GM12864 (cell line): ENCODE data around the gene SGSH.
A peak's percentile ranks its signal among the peaks of the same experiment; 100 is the strongest.

Experiments used
- DNase-seq: peaks from one replicate; pipeline ENCODE4 v3.0.0-alpha.2; 2011; ENCODE audit warnings: low read depth
- H3K4me3 ChIP-seq: 2 replicates; pipeline ENCODE4 v1.5.1; 2011; ENCODE audit warnings: mild to moderate bottlenecking, low read depth, low read length, control low read depth
- CTCF ChIP-seq: IDR thresholded peaks from 2 replicates; pipeline ENCODE4 v1.5.1; 2011; ENCODE audit warnings: low read depth, mild to moderate bottlenecking, moderate library complexity, low read length, control low read depth, inconsistent platforms; ENCODE audit errors: missing control alignments

Gene SGSH

GRCh38 chr17:80220054-80220735 is at the start of gene SGSH, which contains the start of gene SLC26A11:
Gene SGSH, minus strand, starts transcription at chr17:80220333. Its CDS starts 20 bp downstream, at chr17:80220313.
Gene SLC26A11, plus strand, starts transcription at chr17:80220427. Its CDS starts 1,134 bp downstream, at chr17:80221561.
- DNase-seq: no peak
- TF ChIP-seq CTCF: no peak
- peak within 1 kb of the TSS; percentile 98 for H3K4me3 ChIP-seq

GRCh38 chr17:80269405-80269807 is 49.3 kb upstream of the SGSH start:
- TF ChIP-seq CTCF: no peak
- H3K4me3 ChIP-seq: no peak overlapping the region
- no peak for DNase-seq

GRCh38 chr17:80268427-80268826 is 48.3 kb upstream of the SGSH start:
- no peak overlapping the region for H3K4me3 ChIP-seq
- TF ChIP-seq CTCF: no peak
- DNase-seq: no peak

GRCh38 chr17:80267391-80267790 is 47.3 kb upstream of the SGSH start:
- no peak for TF ChIP-seq CTCF
- no peak for DNase-seq
- no peak overlapping the region for H3K4me3 ChIP-seq

GRCh38 chr17:80265205-80266068 is 45.3 kb upstream of the SGSH start:
- H3K4me3 ChIP-seq: peak overlapping the region; percentile 95
- peak; percentile 78 for DNase-seq
- no peak for TF ChIP-seq CTCF

- TF ChIP-seq CTCF: no peak
- H3K4me3 ChIP-seq: peak overlapping the region; percentile 95
- DNase-seq: no peak
Observed at GRCh38 chr17:80264205-80265075, 44.3 kb upstream of the SGSH start.
